GM18867 (cell line): ENCODE measurements around the gene FAM53C.

Experiments
- ATAC-seq: cut with Tn5 transposase; IDR thresholded peaks from one replicate; pipeline ENCODE4 v1.9.1; 2021; ENCODE audit warnings: mild to moderate bottlenecking, moderate library complexity; ENCODE audit not compliant: unreplicated experiment

FAM53C gene

DNA sequence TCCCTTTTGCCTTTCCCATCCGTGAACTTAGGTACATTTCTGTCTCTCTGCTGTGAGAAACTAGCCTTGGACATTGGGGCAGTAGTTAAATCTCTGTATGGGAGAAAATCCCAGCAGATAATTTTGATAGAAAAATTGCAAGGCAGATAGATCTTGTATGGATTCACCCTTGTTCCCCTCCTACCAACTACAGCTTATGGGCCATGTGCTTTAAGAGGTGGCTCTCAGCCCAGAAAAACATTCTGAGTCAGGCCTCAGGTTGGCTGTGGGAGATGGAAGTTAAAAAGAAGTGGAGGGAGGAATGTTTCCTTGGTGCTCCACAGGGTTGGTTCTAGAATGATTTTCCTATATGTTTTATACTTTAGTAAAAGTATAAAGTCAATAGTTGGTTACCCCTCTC is 13.0 kb downstream of the FAM53C start:
- ATAC-seq, result no peak

- no peak for ATAC-seq
These were observed 13.5 kb downstream of the FAM53C start for GRCh38 chr5:138351517-138351916.

GRCh38 chr5:138352071-138352721 is 14.1 kb downstream of the FAM53C start, which contains the start of gene KDM3B:
Gene KDM3B, plus strand, starts transcription at chr5:138352685. Its CDS starts 111 bp downstream, at chr5:138352796.
- ATAC-seq, result peak; percentile 64

DNA sequence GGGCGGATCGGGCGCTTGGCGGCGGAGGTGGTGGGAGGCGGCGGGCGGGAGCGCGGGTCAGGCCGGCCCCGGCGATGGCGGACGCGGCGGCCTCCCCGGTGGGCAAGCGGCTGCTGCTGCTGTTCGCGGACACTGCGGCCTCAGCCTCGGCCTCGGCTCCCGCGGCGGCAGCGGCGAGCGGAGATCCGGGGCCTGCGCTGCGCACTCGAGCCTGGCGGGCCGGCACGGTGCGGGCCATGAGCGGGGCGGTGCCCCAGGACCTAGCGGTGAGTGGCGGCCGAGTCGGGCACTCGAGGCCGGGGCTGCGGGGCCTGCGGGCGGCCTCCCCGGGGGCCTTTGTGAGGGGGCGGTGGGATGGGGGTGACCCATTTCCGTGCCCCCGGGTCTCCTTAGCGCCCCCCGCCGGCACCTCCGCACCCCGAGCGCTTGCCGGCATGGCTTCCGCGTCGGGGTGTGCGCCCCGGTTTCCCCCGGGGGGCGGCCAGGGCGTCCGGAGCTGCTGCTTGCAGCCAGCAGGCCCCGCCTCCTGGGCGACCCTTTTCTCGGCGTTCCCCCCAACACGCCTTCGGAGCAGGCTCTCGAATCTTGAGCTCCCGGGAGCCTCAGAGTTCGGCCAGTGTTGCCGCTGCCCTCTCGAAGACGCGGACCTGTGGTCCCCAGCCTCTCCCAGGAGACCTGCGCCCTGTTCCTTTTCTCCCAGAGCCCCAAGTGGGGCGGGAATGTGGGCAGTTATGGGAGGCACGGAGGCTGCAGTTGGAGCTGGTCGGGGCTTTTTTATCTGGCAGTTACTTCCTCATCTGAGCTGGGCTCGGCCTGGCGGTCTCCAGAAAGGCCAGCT is 14.9 kb downstream of the FAM53C start:
- peak; percentile 35 for ATAC-seq

DNA sequence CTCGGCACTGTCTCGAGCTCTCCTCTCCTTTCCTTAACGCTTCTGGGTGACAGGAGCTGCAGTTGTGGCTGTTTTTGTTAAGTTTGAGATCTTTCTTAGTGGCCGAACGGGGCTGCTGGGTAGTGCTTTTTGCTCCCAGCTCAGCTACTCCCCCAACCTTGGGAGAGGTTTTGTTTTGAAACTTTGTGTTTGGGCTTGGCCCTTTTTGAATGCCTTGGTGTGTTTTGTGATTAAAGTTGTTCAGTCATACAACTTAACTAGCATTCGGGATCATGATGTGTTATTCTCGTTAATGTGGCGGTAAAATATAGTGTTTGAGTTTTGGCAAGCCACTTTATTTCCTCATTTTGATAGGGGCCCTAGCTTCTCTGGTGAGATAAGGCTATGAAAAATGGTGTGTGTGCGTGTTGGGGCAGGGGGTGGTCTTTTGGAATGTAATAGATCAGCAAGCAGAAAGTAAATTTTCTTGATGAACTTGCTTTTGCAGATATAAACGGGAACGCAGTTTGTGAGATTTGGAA is 15.6 kb downstream of the FAM53C start:
- ATAC-seq, result no peak

GRCh38 chr5:138354387-138354786 is 16.3 kb downstream of the FAM53C start:
- ATAC-seq, result no peak

GRCh38 chr5:138354926-138355378 is 16.9 kb downstream of the FAM53C start:
- ATAC-seq, result peak; percentile 43

DNA sequence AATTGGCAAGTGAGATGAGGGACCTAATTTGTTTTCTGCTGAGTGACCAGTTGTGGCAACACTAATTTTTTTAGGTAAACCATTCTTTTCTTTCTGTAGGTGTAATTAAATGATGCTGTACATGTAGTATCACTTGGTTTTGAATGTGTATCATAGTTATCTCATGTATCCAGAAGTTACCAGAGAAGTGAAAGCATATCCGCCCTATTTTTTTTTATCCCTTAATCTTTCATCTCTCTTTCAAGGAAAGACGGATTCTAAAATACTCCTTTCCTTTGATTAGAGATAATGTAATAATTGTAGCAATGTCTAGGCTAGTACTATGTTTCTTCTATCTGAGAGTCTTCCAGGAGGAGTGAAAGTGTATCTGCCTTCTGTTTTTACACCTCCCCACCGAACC is 21.6 kb downstream of the FAM53C start:
- no peak for ATAC-seq

DNA sequence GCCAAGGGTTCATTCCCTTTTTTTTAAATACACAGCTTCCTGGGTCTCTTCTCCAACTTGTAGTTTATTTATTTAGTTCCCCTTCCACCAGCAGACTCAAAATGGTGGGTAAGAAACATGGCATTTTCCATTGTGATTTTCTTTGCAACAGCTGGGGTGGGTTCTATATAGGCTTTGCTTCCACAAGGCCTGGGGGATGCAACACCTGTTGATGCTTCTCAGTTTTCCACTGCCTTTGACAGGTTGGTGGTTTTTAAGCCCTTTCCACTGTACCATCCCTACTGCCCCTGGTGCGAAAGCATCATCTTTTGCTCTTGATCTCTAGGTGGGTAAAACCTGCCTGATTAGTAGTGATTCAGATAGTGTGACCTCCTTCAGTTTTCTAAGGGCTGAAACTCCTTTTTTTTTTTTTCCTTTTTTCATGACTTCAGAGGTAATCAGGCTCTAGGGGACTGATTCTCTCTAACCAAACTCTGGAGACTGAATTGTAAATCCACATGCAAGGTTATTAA is 22.9 kb downstream of the FAM53C start:
- no peak for ATAC-seq

GRCh38 chr5:138364576-138364975 is 26.5 kb downstream of the FAM53C start:
- no peak for ATAC-seq

DNA sequence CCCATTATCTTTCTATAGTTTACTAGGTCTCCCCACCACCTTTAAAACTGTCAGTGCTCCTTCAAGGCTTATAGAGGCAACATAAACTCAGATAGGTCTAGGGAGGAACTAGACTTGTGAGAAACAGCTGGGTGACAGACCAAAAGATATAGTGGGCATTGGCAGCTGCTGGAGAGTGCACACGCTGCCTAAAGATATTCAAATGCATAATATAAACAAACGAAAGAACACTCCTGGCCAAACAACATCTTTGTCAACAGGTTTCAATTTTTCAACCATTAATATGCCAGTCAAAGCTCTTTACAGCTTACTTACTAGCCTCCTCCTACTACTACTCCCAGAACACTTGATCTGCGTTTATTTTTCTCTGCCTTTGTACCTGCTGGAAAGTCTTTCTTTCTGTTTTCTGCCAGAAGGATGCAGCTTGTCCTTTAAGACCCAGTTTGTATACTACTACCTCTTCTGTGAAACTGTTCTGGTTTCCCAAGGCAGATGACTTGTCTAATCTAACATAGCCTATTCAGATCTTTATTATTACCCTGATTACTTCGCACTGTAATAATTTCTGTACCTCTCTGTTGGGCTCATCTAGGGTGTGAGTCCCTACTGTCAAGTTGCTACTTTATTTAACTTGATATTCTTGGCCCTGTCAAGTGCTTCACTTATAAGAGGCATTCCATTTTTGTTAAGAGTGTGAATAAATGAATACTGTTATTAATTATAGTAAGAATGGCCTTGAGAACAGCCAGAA is 28.7 kb downstream of the FAM53C start:
- no peak for ATAC-seq

DNA sequence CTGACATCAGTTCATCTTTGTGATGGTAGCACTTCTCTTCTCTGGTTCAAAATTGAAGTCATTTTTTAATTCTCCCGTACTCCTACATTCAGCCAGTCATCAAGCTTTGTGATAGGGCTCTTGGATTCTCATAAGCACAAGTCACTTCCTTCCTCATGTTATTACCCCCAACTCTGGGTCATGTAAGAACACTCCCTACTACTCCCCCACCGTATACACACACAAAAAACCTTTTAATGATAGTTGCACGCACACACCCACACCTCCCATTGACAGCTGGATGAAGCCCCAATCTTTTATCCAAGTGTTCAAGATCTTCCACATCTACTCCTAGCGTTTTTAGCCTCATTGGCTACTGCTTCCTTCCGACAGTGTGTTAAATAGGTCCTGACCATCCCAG is 31.2 kb downstream of the FAM53C start:
- ATAC-seq, result no peak

DNA sequence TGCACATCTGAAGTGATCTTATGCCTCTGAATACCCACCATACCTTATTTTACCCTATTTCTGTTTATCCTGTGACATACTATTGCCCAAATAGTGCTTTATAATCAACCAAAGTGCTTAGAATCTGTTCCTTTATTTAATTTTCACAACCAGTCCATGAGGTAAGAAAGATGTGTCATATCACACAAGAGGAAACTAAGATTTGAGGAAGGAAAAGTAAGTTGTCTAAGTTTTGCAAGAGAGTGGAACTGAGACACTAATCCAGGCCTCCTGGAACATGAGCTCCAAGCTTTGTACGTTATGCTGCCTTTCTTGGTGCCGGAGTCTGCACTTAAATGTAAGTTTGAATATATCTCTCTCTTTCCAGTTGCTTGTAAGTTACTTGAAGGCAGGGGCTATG is 31.6 kb downstream of the FAM53C start:
- ATAC-seq, result no peak

- ATAC-seq, result no peak
These were observed 32.5 kb downstream of the FAM53C start for GRCh38 chr5:138370537-138370936.

DNA sequence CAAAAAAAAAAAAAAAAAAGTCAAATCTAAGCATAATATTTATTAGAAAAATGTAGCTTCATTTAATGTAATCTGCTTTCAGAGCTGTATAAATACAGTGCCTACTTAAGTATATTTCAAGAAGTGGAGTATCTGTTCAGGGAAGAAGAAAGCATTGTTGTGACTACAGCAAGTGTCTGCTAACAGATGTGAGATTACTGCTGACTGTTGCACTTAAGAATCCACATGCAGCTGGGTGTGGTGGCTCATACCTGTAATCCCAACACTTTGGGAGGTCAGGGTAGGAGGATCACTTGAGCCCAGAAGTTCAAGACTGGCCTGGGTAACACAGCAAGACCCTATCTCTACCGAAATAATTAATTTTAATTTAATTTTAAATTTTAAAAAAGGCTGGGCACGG is 33.4 kb downstream of the FAM53C start:
- no peak for ATAC-seq

DNA sequence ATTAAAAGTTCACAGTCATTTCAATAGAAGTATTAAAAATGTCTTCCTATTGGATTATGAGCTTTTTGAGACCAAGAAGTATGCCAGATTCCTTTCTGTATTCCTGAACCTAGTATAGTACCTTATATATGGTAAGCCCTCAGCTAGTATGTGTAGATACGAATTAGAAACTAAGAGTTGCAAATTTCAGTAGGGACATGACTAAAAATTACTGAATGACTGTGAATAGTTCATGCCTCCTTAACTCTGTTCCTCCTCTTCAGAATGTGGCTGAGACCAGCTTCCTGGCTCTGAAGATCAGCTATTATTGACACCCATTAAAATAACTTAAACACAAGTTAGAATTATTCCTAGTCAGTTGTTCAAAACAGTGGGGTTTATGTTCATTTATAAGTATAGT is 34.2 kb downstream of the FAM53C start:
- peak; percentile 65 for ATAC-seq

DNA sequence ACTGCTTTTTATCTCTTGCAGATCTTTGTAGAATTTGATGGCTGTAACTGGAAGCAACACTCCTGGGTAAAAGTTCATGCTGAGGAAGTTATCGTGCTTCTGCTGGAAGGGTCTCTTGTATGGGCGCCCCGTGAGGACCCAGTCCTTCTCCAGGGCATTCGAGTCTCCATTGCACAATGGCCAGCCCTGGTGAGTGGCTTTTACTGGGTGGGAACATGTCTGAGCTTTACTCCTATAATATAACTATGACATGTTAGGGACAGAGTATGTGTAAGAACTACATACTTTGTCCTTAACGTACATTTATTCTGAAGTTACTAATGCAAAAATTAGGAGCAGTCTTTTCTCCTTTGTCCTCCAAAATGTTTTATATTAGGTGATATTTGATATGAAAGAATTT is 34.6 kb downstream of the FAM53C start:
- ATAC-seq, result no peak

DNA sequence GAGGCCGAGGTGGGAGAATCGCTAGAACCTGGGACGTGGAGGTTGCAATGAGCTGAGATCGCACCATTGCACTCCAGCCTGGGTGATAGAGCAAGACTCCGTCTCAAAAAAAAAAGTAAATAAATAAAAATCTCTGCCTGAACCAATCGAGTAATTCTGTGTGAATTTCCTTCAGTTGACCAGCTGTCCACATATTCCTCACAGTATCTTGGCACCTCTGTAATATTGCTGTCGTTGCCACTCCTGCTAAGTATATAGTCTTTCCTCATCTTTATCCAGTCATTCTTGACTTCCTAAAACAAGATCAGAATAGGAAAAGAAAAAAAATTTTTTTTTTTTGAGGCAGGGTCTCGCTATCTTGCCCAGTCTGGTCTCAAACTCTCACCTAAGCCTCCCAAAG is 44.3 kb downstream of the FAM53C start:
- ATAC-seq, result no peak

DNA sequence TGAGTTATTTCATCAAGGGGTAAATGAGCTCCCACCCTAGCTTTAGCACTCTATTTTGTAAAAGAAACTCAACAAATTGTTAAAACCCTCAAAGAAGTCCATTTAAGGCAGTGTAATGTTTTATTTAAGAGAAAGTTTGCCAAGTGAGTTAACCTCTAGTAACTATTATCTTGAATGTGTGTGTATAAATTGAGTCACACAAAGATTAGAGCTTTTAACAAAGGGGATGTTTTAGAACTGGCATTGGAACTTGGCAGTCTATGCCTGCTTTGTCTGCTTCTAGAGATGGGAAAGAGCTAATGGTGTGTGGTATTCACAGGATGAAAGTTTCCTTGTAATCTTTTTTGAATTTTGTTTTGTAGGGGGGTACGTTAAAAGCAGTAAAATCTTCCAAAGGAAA is 47.6 kb downstream of the FAM53C start:
- no peak for ATAC-seq

GRCh38 chr5:138386290-138386689 is 48.2 kb downstream of the FAM53C start:
- no peak for ATAC-seq

GRCh38 chr5:138389332-138389731 is 51.3 kb downstream of the FAM53C start:
- ATAC-seq, result no peak
